ENCODE measurements around the gene CCDC15. TPM values are rescaled to one million over a fixed set of nuclear protein-coding genes. Genes with fewer than 3 reads are reported as not detected.
A peak's percentile ranks its signal among the peaks of the same experiment; 100 is the strongest.

CCDC15 gene
- polyA plus RNA-seq, 2 of the 4 experiments (the other 2 are of a cell fraction), result 0.58 to 1.3 TPM

GRCh38 chr11:124935548-124936514, 18.2 kb upstream of the CCDC15 start, which contains the start of gene HEPACAM:
Gene HEPACAM, minus strand, starts transcription at chr11:124936047. Its CDS starts 41 bp downstream, at chr11:124936006.
- H3K4me1 ChIP-seq, result 0 out of 3 replicates have a peak, but pooled peaks cover 9% of the 10 kb centered on the region
- CTCF ChIA-PET, result interaction anchor here (0.9 to 1.6 kb wide), 4 partner anchors 14 to 69 kb away, joined by 3 to 4 read pairs (median 4); partner anchors contain the start of gene CCDC15
- POLR2A ChIA-PET, result interaction anchor here (2.8 kb wide), 1 partner anchor 18 kb away, joined by 7 read pairs; the partner anchor contains the start of gene CCDC15
- TF ChIP-seq FOSB (CRISPR knock-in tag; IDR thresholded peaks at IDR 0.05) (no peak), EP300 (IDR thresholded peaks at IDR 0.05) (no peak)
- no peak within 1 kb of the TSS for H3K27ac ChIP-seq
- H3K9me3 ChIP-seq, result no peaks in the 10 kb centered on the region
- 60% methylated on average over 18 of the region's 18 CpGs for WGBS (ENCODE audit: missing lambda C conversion rate)
- ATAC-seq (no peak), DNase-seq (ENCODE audit: low read depth in 1 of 2, low spot score in 1 of 2) (no peak), FAIRE-seq (no peak)
- 0 out of 3 replicates have a peak within 1 kb of the TSS, but pooled peaks have one; percentile 25 for H3K4me2 ChIP-seq
- no peak within 1 kb of the TSS for H3K4me3 ChIP-seq

- H3K4me3 ChIP-seq, result no peak overlapping the region
- DNase-seq (ENCODE audit: low read depth in 1 of 2, low spot score in 1 of 2) (no peak), ATAC-seq (no peak), FAIRE-seq (no peak)
- ChIA-PET POLR2A (interaction anchor here (2.8 kb wide), 1 partner anchor 16 kb away, joined by 7 read pairs; the partner anchor contains the start of gene CCDC15), CTCF (no interaction called here)
- H3K4me1 ChIP-seq, result 0 out of 3 replicates have a peak, but pooled peaks cover 9% of the 10 kb centered on the region
- no peak overlapping the region for H3K4me2 ChIP-seq
- H3K27ac ChIP-seq, result no peak overlapping the region
- WGBS (ENCODE audit: missing lambda C conversion rate), result 2% methylated on average over 3 of the region's 3 CpGs
- TF ChIP-seq HMGXB4 (CRISPR knock-in tag; IDR thresholded peaks at IDR 0.05; ENCODE audit: borderline replicate concordance) (no peak), MAX (IDR thresholded peaks at IDR 0.05) (no peak), GATA3 (IDR thresholded peaks at IDR 0.05; ENCODE audit: borderline replicate concordance) (no peak), NPAS2 (CRISPR knock-in tag; IDR thresholded peaks at IDR 0.05; ENCODE audit: borderline replicate concordance) (no peak), RARB (CRISPR knock-in tag; IDR thresholded peaks at IDR 0.05) (no peak), REST (IDR thresholded peaks at IDR 0.05) (no peak), RFX5 (IDR thresholded peaks at IDR 0.05) (no peak), FOSL2 (IDR thresholded peaks at IDR 0.05) (no peak), FOSL2 (CRISPR knock-in tag; IDR thresholded peaks at IDR 0.05) (no peak), PBX3 (IDR thresholded peaks at IDR 0.05) (no peak)
- H3K9me3 ChIP-seq, result no peaks in the 10 kb centered on the region
Observed at GRCh38 chr11:124937336-124937935, 16.6 kb upstream of the CCDC15 start.
